HepG2 (cell line): ENCODE results near the gene CACNA2D3. TPM values are rescaled to one million over a fixed set of nuclear protein-coding genes. Genes with fewer than 3 reads are reported as not detected.

ENCODE experiments used
- ATAC-seq: fragments of 200-7000 bp; cut with Tn5 transposase; 3 replicates; pipeline ENCODE4 v1.9.1; 2020; ENCODE audit warnings: mild to moderate bottlenecking, moderate library complexity
- BruUV-seq: library from RNA; stranded (reverse); fragments of 400-500 nt; replicated peaks from 2 replicates; lab custom pipeline; 2021; lab: Mats Ljungman, UMichigan
- CTCF ChIA-PET: fragments of 300-600 bp; formaldehyde crosslinking; extraction: SDS; loops from one replicate; lab custom pipeline; 2021; ENCODE audit warnings: low total read pairs, inconsistent platforms, low intra/inter-chr PET ratio; lab: Yijun Ruan, JAX
- POLR2A ChIA-PET: fragments of 350-600 bp; sonication (Branson Sonifier 250); formaldehyde crosslinking; loops from one replicate; lab custom pipeline; 2020; ENCODE audit warnings: antibody characterized with exemption, inconsistent platforms; lab: Yijun Ruan, JAX
- DNase-seq: peaks from one replicate; pipeline ENCODE4 v3.0.0-alpha.2; 2015; ENCODE audit warnings: low spot score
- FAIRE-seq: peaks from 3 replicates; lab custom pipeline; 2011; peaks lifted over from hg19 to GRCh38; lab: Jason Lieb, UNC
- H2AFZ ChIP-seq: one replicate; pipeline ENCODE4 v1.6.1; 2011; ENCODE audit warnings: low read length, inconsistent platforms
- H3K27ac ChIP-seq: fragments of 300-600 bp; 3 replicates; pipeline ENCODE4 v1.8.0; 2011; ENCODE audit warnings: mixed run types, mild to moderate bottlenecking, mixed read lengths, low read length, inconsistent platforms; ENCODE audit not compliant: insufficient read depth; ENCODE audit errors: extremely low read length
- H3K27me3 ChIP-seq, 2 experiments: fragments of 200-600 bp in 1 of 2; 2 replicates in 1 of 2; 3 replicates in 1 of 2; pipeline versions ENCODE4 v1.6.0 to v1.8.0; 2011; ENCODE audit warnings: low read length in 2 of 2, mild to moderate bottlenecking in 2 of 2, moderate library complexity in 2 of 2, inconsistent platforms in 1 of 2; ENCODE audit not compliant: insufficient read depth in 2 of 2, control insufficient read depth in 1 of 2
- H3K36me3 ChIP-seq, 2 experiments: fragments of 200-600 bp in 1 of 2; replicated peaks in 1 of 2; 2 replicates in 1 of 2; 3 replicates in 1 of 2; pipeline versions ENCODE4 v1.5.1 to v1.8.0; 2011; ENCODE audit warnings: low read length in 2 of 2, inconsistent platforms in 1 of 2; ENCODE audit not compliant: insufficient read depth in 2 of 2, control insufficient read depth in 1 of 2
- H3K4me1 ChIP-seq: 2 replicates; pipeline ENCODE4 v1.5.1; 2012; ENCODE audit warnings: low read length, inconsistent platforms; ENCODE audit not compliant: insufficient read depth
- H3K4me2 ChIP-seq: 2 replicates; pipeline ENCODE4 v1.6.0; 2011; ENCODE audit warnings: low read depth, low read length, inconsistent platforms
- H3K4me3 ChIP-seq, 3 experiments: fragments of 200-600 bp in 1 of 3; sonication (generic), shearing (Covaris generic) in 1 of 3; replicated peaks in 1 of 3; 2 replicates each; pipeline ENCODE4 v1.5.1; 2011 to 2016; ENCODE audit warnings: low read length in 3 of 3, inconsistent platforms in 2 of 3, low read depth in 2 of 3, mild to moderate bottlenecking in 2 of 3, control low read depth in 1 of 3, mixed read lengths in 1 of 3; ENCODE audit not compliant: insufficient read depth in 1 of 3
- H3K79me2 ChIP-seq: one replicate; pipeline ENCODE4 v1.6.1; 2011; ENCODE audit warnings: low read length, inconsistent platforms; ENCODE audit not compliant: insufficient read depth
- H3K9ac ChIP-seq: 2 replicates; pipeline ENCODE4 v1.6.0; 2011; ENCODE audit warnings: mild to moderate bottlenecking, low read depth, low read length, inconsistent platforms; ENCODE audit not compliant: insufficient read depth
- H3K9me3 ChIP-seq: 2 replicates; pipeline ENCODE4 v1.5.1; 2012; ENCODE audit warnings: mild to moderate bottlenecking, low read length
- H4K20me1 ChIP-seq: 2 replicates; pipeline ENCODE4 v1.6.0; 2011; ENCODE audit warnings: inconsistent platforms, mild to moderate bottlenecking, low read length, moderate library complexity; ENCODE audit not compliant: insufficient read depth
- ATF7 ChIP-seq, 2 experiments: fragments of 450-650 bp in 1 of 2; sonication (generic) in 1 of 2; formaldehyde crosslinking in 1 of 2; IDR thresholded peaks; 2 replicates each; pipeline versions ENCODE4 v1.4.0 to v1.6.1; 2016 to 2020; ENCODE audit warnings: antibody characterized with exemption in 1 of 2, mild to moderate bottlenecking in 1 of 2, missing genetic modification reagents in 1 of 2
- ELF3 ChIP-seq: IDR thresholded peaks from 2 replicates; pipeline ENCODE4 v1.6.1; 2016; ENCODE audit warnings: missing genetic modification reagents, missing compliant biosample characterization
- GRHL1 ChIP-seq: sonication (generic); formaldehyde crosslinking; conservative IDR thresholded peaks from 2 replicates; pipeline ENCODE4 v1.8.0; 2022; ENCODE audit warnings: missing genetic modification reagents
- KDM4B ChIP-seq: sonication (generic); formaldehyde crosslinking; IDR thresholded peaks from 2 replicates; pipeline ENCODE4 v1.4.0; 2020; ENCODE audit warnings: missing genetic modification reagents
- MXD3 ChIP-seq: IDR thresholded peaks from 2 replicates; pipeline ENCODE4 v1.6.1; 2016; ENCODE audit warnings: mild to moderate bottlenecking, missing biosample characterization, missing genetic modification reagents
- NFIC ChIP-seq: IDR thresholded peaks from 2 replicates; pipeline ENCODE4 v1.6.1; 2012; ENCODE audit warnings: mild to moderate bottlenecking, low read length, inconsistent platforms
- PHF21A ChIP-seq: sonication (generic); formaldehyde crosslinking; IDR thresholded peaks from 2 replicates; pipeline ENCODE4 v1.5.0; 2020; ENCODE audit warnings: mild to moderate bottlenecking, missing genetic modification reagents
- RORA ChIP-seq: sonication (generic); formaldehyde crosslinking; IDR thresholded peaks from 2 replicates; pipeline ENCODE4 v1.5.0; 2020; ENCODE audit warnings: mild to moderate bottlenecking, missing genetic modification reagents, moderate library complexity
- ZBTB7A ChIP-seq: sonication (generic); formaldehyde crosslinking; IDR thresholded peaks from 2 replicates; pipeline ENCODE4 v1.8.0; 2022; ENCODE audit warnings: mild to moderate bottlenecking, missing genetic modification reagents
- ZNF343 ChIP-seq: sonication (generic); formaldehyde crosslinking; IDR thresholded peaks from 2 replicates; pipeline ENCODE4 v1.4.0; 2020; ENCODE audit warnings: mild to moderate bottlenecking, missing genetic modification reagents
- ZNF44 ChIP-seq: sonication (generic); formaldehyde crosslinking; IDR thresholded peaks from 2 replicates; pipeline ENCODE4 v1.5.1; 2020; ENCODE audit warnings: mild to moderate bottlenecking, missing genetic modification reagents
- ZNF644 ChIP-seq: IDR thresholded peaks from 2 replicates; pipeline ENCODE4 v1.6.1; 2016; ENCODE audit warnings: low read depth
- ZNF773 ChIP-seq: sonication (generic); formaldehyde crosslinking; IDR thresholded peaks from 2 replicates; pipeline ENCODE4 v1.4.0; 2020; ENCODE audit warnings: missing genetic modification reagents, borderline replicate concordance
- WGBS: methylation state at CpG from one replicate; pipeline ENCODE4 v1.1.6; 2017; ENCODE audit warnings: low lambda C conversion rate; 5-methylcytosine and 5-hydroxymethylcytosine counted together
- in situ Hi-C: cut with HindIII; loops from 2 replicates; pipeline ENCODE4 v1.10.0; 2017; ENCODE audit warnings: low pct_unique_long_range_greater_than_20kb; ENCODE audit not compliant: extremely low pct_ligation_motif_present
- intact Hi-C: fragments of 100-400 bp; cut with micrococcal nuclease; formaldehyde crosslinking; loops from one replicate; pipeline ENCODE4 v1.10.0; 2022; ENCODE audit not compliant: unreplicated experiment
- polyA plus RNA-seq, 8 experiments: library from polyadenylated mRNA; depleted of rRNA in 3 of 8; stranded (reverse) in 7 of 8; unstranded in 1 of 8; fragments of >200 nt; fragmentation: Illumina TruSeq in 4 of 8; extraction: Trizol in 4 of 8; gene quantifications; 2 replicates each; pipeline versions ENCODE4 v1.2.1 to v1.2.3, GENCODE V29; 2011 to 2016; ENCODE audit warnings: low read depth in 4 of 8, missing spikeins in 1 of 8, mixed read lengths in 1 of 8; ENCODE audit not compliant: insufficient read depth in 1 of 8
- total RNA-seq, 5 experiments: library from RNA; depleted of rRNA; stranded (reverse); fragments of >200 nt; fragmentation: Illumina TruSeq; extraction: Trizol; gene quantifications; 2 replicates each; pipeline ENCODE4 v1.2.3, GENCODE V29; 2016; ENCODE audit warnings: low read depth in 1 of 5

CACNA2D3 gene
- total and polyA plus RNA-seq, 2 of the 13 experiments (the other 11 are each of a cell fraction or from before 2014, with no cell fraction given) = not detected

GRCh38 chr3:54935869-54936268, 813.5 kb downstream of the CACNA2D3 start:
- Histone ChIP-seq H3K4me3 (no peak overlapping the region), H4K20me1 (no peaks in the 10 kb centered on the region), H2AFZ (no peak overlapping the region), H3K9me3 (no peaks in the 10 kb centered on the region), H3K4me2 (no peak overlapping the region), H3K27ac (no peak overlapping the region), H3K79me2 (no peaks in the 10 kb centered on the region), H3K27me3 (peaks cover 0 to 12% of the 10 kb centered on the region in 2 experiments; a peak in 1 of 5 replicates), H3K9ac (no peak overlapping the region), H3K36me3 (no peaks in the 10 kb centered on the region), H3K4me1 (no peaks in the 10 kb centered on the region)
- FAIRE-seq (no peak), ATAC-seq (no peak), DNase-seq (no peak)
- TF ChIP-seq ZBTB7A (CRISPR knock-in tag) (no peak), ZNF644 (no peak), ZNF44 (CRISPR knock-in tag) (no peak), KDM4B (CRISPR knock-in tag) (no peak), ATF7 (IDR thresholded peaks at IDR 0.05) (no peak), ATF7 (CRISPR knock-in tag; IDR thresholded peaks at IDR 0.05) (no peak), RORA (CRISPR knock-in tag) (no peak), ELF3 (no peak), ZNF773 (CRISPR knock-in tag) (no peak), ZNF343 (CRISPR knock-in tag) (no peak), PHF21A (CRISPR knock-in tag) (no peak), NFIC (no peak), MXD3 (CRISPR knock-in tag) (no peak), GRHL1 (no peak)
- POLR2A ChIA-PET = no interaction called here
- in situ Hi-C loops (no loop called here), intact Hi-C loops (no loop called here)
- no TSS peak for BruUV-seq
- WGBS = 3% methylated on average over 3 of the region's 3 CpGs
- CTCF ChIA-PET = no interaction called here
